Colonic mucosa (tissue), 4 donors: Measurements from ENCODE around the gene EEF1G. TPM values are rescaled to one million over a fixed set of nuclear protein-coding genes. Genes with fewer than 3 reads are reported as not detected.

Experiments used
- DNase-seq: peaks from one replicate; pipeline ENCODE4 v3.0.0-alpha.2; 2020
- H3K27ac ChIP-seq: fragments of 200-600 bp; one replicate; pipeline ENCODE4 v1.8.0; 2021
- H3K27me3 ChIP-seq: fragments of 200-600 bp; one replicate; pipeline ENCODE4 v1.8.0; 2021
- H3K36me3 ChIP-seq: fragments of 200-600 bp; one replicate; pipeline ENCODE4 v1.8.0; 2021
- H3K4me1 ChIP-seq: fragments of 200-600 bp; one replicate; pipeline ENCODE4 v1.8.0; 2021; ENCODE audit warnings: mild to moderate bottlenecking
- H3K4me3 ChIP-seq: fragments of 200-600 bp; one replicate; pipeline ENCODE4 v1.8.0; 2021
- H3K9ac ChIP-seq, 2 donors: one replicate each; pipeline ENCODE4 v1.7.0; 2013; ENCODE audit warnings: control low read depth in 2 of 2, low read depth in 2 of 2, low read length in 2 of 2
- H3K9me3 ChIP-seq: fragments of 200-600 bp; one replicate; pipeline ENCODE4 v1.8.0; 2021
- CTCF ChIP-seq: fragments of 200-600 bp; IDR thresholded peaks from one replicate; pipeline ENCODE4 v1.8.0; 2022; ENCODE audit warnings: antibody characterized with exemption, mild to moderate bottlenecking
- intact Hi-C: fragments of 100-400 bp; cut with DNase I; formaldehyde crosslinking; loops from one replicate; pipeline ENCODE4 v1.14.1; 2022
- total RNA-seq, 2 donors: library from RNA; stranded (reverse); fragmentation: NEBNext Ultra II Directional in 1 of 2; extraction: Animal tissue kit (Norgen Biotek cat#: 25700) in 1 of 2; gene quantifications; one replicate each; pipeline ENCODE4 v1.2.1, GENCODE V29; 2021
- donor health status: healthy.
- donor health status: DM: no; HTN: no; CAD: no.
- donor health status: DM: no; HTN: no; CAD: no.

Gene EEF1G
- total RNA-seq, 2 donors from 2014 or later = 1,328 to 1,358 TPM

DNA sequence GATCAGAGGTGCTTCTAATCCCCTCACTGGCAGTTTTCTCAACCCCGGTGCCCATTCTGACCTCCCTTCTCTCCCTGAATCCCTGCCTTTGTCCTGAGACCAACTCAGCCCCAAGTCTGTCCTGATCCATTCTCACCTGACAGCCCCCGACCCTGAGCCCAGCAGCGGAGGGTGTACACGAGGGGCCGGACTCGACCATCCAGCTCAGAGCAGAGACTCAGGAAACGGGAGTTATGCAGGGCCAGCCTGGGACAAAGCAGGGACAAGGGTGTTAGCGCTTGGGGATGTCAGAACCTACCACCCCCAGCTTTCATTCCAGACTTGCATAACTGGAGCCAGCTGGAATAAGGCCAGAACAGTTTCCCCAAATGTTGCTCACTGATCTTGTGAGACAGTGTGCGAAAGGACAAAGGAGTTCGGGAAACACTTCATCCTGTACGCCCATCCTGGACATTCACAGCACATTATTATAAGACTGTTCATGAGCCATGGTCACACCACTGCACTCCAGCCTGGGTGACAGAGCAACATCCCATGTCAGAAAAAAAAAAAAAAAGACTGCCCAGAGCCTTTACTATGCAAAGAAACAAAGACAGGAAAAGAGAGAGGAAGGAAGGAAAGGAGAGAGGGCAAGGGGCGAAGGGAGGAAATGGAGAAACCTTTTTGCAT lies 3.5 kb upstream of the EEF1G start:
- no peak for TF ChIP-seq CTCF
- H3K9ac ChIP-seq = peak overlapping the region in 1 of 2 donors; percentile 98
- no peaks in the 10 kb centered on the region for H3K36me3 ChIP-seq
- H3K27me3 ChIP-seq = no peaks in the 10 kb centered on the region
- no peak for DNase-seq
- no peaks in the 10 kb centered on the region for H3K9me3 ChIP-seq
- peaks cover 18% of the 10 kb centered on the region for H3K4me1 ChIP-seq
- peak overlapping the region; percentile 48 for H3K27ac ChIP-seq
- intact Hi-C loops = no loop called here
- no peak overlapping the region for H3K4me3 ChIP-seq

DNA sequence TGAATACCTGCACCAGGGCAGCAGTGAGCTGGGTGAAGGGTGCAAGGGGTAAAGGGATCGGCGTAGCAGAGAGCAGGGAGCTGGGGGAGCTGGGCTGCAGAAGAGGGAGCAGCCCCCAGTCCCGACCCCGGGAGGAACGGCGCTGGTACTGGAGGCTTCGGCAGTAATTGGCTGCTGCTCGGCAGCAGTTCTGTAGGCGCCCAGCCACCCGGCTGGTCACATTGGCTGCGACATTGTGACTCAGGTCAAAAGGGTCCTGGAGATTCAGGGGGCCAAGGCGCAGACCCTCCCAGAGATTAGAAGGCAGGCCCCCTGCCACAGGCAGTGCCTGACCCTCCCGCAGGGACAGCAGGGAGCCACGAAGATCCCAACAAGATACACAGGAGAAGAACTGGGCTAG lies 2.1 kb upstream of the EEF1G start:
- Histone ChIP-seq H3K9me3 (no peaks in the 10 kb centered on the region), H3K27ac (peak overlapping the region; percentile 89), H3K9ac (peak overlapping the region in 1 of 2 donors; percentile 98), H3K36me3 (no peaks in the 10 kb centered on the region), H3K4me1 (peaks cover 18% of the 10 kb centered on the region), H3K4me3 (no peak overlapping the region), H3K27me3 (no peaks in the 10 kb centered on the region)
- DNase-seq = no peak
- intact Hi-C loops = no loop called here
- TF ChIP-seq CTCF = no peak

DNA sequence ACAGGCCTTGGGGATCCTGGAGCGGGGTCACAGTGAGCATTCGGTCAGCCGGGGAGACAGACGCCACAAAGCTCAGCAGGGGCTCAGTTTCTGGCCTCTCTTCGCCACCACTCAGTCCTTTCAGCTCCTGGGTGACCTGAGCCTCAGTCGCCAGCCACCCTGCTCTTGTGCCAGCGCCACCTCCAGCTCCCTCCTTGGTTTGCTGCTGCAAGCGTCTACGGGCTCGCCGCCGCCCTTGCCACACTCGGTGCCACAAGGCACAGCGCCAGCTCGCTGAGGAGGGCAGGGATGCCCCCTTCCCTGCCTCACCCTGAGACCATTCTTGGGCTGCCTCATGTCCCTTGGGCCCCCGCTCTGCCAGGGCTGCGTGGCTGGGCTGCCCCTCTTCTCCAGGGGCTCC lies 1.5 kb upstream of the EEF1G start:
- DNase-seq = peak; percentile 65
- Histone ChIP-seq H3K4me3 (peak overlapping the region; percentile 85), H3K9ac (peak overlapping the region; percentile 52 to 98), H3K9me3 (no peaks in the 10 kb centered on the region), H3K36me3 (no peaks in the 10 kb centered on the region), H3K27me3 (no peaks in the 10 kb centered on the region), H3K27ac (peak overlapping the region; percentile 89), H3K4me1 (peaks cover 18% of the 10 kb centered on the region)
- intact Hi-C loops = no loop called here
- no peak for TF ChIP-seq CTCF

DNA sequence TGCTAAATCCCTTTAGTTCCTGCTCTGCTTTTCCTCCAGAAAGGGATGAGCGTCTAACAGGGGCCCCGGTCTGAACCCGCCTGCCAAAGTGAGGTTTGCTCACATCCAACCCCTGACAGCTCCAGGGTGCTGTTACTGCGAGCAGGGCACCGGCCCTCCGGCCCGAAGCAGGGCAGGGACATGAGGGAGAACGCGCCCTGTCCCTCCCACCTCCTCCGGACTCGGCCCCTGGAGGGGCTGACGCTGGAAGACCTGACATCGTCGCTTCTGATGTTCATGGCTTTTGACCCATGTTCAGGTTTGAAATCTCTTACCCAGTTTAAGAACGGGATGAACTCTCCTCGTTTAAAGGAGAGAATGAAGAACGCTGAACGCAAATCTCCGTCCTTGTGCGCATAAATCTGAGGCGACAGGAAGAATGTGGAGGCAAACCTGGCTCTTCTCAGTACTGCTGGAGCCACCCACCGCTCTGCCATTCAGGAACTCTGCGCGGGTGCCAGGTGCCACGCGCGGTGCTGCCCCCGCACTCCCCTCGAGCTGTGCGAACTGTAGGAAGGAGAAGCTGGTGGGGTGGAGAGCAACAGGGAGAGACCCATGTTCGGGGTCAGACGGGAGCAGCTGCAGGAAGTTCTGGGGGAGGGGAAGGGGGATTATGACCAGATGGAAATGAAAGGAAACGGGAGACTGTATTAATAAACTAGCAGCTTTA lies 826 bp upstream of the EEF1G start:
- Histone ChIP-seq H3K27me3 (no peaks in the 10 kb centered on the region), H3K9ac (peak overlapping the region; percentile 87 to 98), H3K4me3 (peak overlapping the region; percentile 85), H3K4me1 (peaks cover 18% of the 10 kb centered on the region), H3K9me3 (no peaks in the 10 kb centered on the region), H3K27ac (peak overlapping the region; percentile 89), H3K36me3 (no peaks in the 10 kb centered on the region)
- peak; percentile 50 for DNase-seq
- intact Hi-C loops = no loop called here
- no peak for TF ChIP-seq CTCF

- Histone ChIP-seq H3K9me3 (no peaks in the 10 kb centered on the region), H3K27ac (peak overlapping the region; percentile 77), H3K27me3 (no peaks in the 10 kb centered on the region), H3K9ac (peak overlapping the region; percentile 75 to 98), H3K36me3 (no peaks in the 10 kb centered on the region), H3K4me3 (peak overlapping the region; percentile 85), H3K4me1 (peaks cover 18% of the 10 kb centered on the region)
- DNase-seq = no peak
- intact Hi-C loops = no loop called here
- TF ChIP-seq CTCF = no peak
These were observed 592 bp downstream of the EEF1G start for GRCh38 chr11:62573006-62573591.
